ENCODE results near the gene ARHGAP28. TPM values are rescaled to one million over a fixed set of nuclear protein-coding genes. Genes with fewer than 3 reads are reported as not detected.

Gene ARHGAP28
- total RNA-seq, 4 donors from 2014 or later: 1.0 to 39.0 (median 8.7) TPM

DNA sequence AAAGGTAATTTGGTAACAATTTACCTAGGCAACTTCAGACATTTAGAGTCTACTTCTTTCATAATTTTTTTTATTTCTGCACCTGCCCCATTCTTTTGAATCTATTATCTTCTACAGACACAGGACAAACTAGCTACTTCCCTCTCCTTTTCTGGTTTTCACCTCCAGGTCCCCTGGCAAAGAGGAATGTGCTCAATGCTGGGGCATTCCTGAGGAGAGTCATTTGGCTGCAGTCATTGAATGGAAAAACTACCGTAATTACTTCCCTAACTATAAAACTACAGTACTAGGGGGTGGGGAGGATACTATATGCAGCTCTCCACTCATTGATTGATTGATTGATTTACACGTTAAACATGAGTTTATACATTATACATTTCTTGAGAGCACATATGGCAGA is 11.2 kb upstream of the ARHGAP28 start:
- no peaks in the 10 kb centered on the region for H3K36me3 ChIP-seq
- no peaks in the 10 kb centered on the region for H3K9me3 ChIP-seq
- DNase-seq: no peak
- H3K27ac ChIP-seq: no peak overlapping the region
- H3K4me1 ChIP-seq: no peaks in the 10 kb centered on the region
- no peaks in the 10 kb centered on the region for H3K27me3 ChIP-seq
- no peak for TF ChIP-seq POLR2A (IDR thresholded peaks at IDR 0.05)
- TF ChIP-seq, protein P1, sequence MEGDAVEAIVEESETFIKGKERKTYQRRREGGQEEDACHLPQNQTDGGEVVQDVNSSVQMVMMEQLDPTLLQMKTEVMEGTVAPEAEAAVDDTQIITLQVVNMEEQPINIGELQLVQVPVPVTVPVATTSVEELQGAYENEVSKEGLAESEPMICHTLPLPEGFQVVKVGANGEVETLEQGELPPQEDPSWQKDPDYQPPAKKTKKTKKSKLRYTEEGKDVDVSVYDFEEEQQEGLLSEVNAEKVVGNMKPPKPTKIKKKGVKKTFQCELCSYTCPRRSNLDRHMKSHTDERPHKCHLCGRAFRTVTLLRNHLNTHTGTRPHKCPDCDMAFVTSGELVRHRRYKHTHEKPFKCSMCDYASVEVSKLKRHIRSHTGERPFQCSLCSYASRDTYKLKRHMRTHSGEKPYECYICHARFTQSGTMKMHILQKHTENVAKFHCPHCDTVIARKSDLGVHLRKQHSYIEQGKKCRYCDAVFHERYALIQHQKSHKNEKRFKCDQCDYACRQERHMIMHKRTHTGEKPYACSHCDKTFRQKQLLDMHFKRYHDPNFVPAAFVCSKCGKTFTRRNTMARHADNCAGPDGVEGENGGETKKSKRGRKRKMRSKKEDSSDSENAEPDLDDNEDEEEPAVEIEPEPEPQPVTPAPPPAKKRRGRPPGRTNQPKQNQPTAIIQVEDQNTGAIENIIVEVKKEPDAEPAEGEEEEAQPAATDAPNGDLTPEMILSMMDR (IDR thresholded peaks at IDR 0.05): no peak
- intact Hi-C loops (cut with DNase I; ENCODE audit: low total_unique reads): no loop called here
- no peak overlapping the region for H3K4me3 ChIP-seq

DNA sequence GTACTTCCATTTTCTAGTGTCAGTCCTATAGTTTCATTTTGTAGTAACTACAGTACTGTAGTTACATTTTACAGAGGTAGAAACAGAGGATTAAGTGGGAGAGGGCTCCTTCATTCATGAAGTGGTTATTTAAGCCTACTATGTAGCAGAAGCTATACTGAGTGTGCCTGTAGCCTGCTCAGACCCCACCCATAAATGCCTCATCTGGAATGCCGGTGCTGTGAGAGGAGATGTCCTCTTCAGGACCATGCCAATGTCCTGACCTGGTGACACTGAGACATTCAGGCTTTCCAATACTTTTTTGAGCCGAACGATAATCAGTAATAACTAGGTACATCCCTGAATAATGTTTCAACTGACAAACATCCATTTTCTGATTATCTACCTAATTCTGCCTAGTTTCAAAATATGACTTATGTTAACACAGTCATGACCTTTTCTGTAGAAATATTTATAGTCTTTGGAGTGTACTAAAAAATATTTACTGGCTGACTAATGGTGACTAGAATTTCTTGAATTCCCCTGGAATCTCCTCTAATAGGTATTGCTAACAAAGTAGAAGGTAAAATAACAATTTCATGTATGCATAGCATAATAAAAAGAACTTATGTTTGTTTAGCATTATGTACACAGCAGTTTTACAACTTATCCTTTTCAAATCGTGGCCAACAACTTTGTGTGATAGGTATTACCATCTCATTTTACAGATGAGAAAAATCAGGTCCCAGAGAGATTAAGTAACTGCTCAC is 10.2 kb upstream of the ARHGAP28 start:
- no peak for TF ChIP-seq POLR2A (IDR thresholded peaks at IDR 0.05)
- DNase-seq: no peak
- Histone ChIP-seq H3K4me3 (no peak overlapping the region), H3K36me3 (no peaks in the 10 kb centered on the region), H3K4me1 (no peaks in the 10 kb centered on the region), H3K9me3 (no peaks in the 10 kb centered on the region), H3K27ac (no peak overlapping the region), H3K27me3 (no peaks in the 10 kb centered on the region)
- intact Hi-C loops (cut with DNase I; ENCODE audit: low total_unique reads): no loop called here

DNA sequence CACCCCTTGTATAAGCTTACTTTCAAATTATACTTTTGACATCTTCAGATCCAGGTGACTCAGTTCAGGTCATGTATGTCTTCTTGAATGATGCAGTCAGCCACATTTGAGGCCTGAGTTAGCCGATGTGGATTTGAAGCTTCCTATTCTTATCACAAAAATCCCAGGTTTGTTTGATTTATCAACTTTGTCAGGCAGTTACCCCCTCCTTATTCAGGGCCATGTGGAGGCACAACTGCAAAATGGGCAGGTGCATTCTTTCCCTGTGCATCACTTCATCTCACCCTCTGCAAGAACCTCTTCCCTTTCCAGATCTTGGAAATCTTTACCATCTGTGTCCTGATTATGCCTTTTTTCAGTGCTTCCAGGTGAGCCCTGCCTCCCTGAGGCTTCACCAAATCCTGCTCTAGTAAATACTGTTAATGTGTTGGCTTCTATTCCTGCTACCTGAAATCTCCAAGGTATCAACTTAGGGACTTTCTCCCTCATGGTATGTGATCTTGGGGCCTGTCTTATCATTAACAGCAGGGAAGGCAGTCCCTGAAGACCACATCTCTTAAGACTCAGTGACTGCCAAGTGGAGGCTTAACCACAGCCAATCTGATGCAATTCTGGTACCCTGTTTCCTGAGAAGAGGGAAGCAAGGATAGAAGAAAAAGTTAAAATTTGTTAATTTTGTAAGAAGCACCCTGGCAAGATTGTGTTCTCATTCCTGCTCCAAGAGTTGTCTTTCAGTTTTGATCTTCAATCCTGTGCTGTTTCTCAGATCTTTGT is 9.4 kb upstream of the ARHGAP28 start:
- no peaks in the 10 kb centered on the region for H3K27me3 ChIP-seq
- H3K4me1 ChIP-seq: no peaks in the 10 kb centered on the region
- H3K36me3 ChIP-seq: no peaks in the 10 kb centered on the region
- intact Hi-C loops (cut with DNase I; ENCODE audit: low total_unique reads): no loop called here
- no peak overlapping the region for H3K4me3 ChIP-seq
- DNase-seq: no peak
- no peak for TF ChIP-seq POLR2A (IDR thresholded peaks at IDR 0.05)
- TF ChIP-seq, protein P1 (IDR thresholded peaks at IDR 0.05): no peak
- H3K27ac ChIP-seq: no peak overlapping the region
- H3K9me3 ChIP-seq: no peaks in the 10 kb centered on the region

DNA sequence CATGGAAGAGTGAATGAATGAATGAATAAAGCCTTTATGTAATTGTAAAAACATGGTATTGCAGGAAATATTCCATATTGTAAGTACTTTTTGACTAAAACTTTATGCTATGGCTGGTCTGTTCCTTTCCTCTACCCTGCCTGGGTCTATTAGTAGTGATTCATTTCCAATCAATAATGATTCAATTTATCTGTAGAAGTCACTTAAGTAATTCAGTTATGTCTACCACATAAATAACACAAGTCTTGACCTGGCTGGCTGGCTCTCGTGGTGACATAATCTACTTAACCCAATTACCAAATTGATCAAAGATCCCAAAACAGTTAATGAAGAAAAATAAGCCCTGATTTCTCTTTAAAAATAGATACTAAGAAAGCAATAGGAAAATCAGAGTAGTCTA is 7.8 kb upstream of the ARHGAP28 start:
- no peak for DNase-seq
- Histone ChIP-seq H3K27ac (no peak overlapping the region), H3K27me3 (no peaks in the 10 kb centered on the region), H3K36me3 (no peaks in the 10 kb centered on the region), H3K4me3 (no peak overlapping the region), H3K9me3 (no peaks in the 10 kb centered on the region), H3K4me1 (no peaks in the 10 kb centered on the region)
- intact Hi-C loops (cut with DNase I; ENCODE audit: low total_unique reads): no loop called here
- TF ChIP-seq POLR2A (IDR thresholded peaks at IDR 0.05): no peak
- TF ChIP-seq, protein P1 (IDR thresholded peaks at IDR 0.05): no peak

DNA sequence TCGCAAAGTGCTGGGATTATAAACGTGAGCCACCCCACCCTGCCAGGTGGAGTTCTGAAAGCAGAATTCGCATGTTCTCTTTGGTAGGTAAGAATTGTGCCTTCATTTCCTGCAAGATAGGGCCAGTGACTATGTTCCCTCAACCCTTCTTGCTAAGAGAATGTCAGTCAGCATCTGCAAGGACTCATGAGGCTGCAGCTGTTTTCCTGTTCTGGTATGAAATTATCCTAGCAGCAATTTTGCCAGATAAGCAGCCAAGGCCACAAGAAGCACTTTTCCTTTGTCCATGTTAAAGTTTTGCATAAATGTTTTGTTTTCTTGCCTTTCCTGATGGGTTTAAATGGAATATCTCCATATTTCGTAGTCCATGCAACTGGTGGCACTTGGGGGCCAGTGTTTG is 6.8 kb upstream of the ARHGAP28 start:
- no peak for DNase-seq
- Histone ChIP-seq H3K27me3 (no peaks in the 10 kb centered on the region), H3K4me3 (no peak overlapping the region), H3K4me1 (no peaks in the 10 kb centered on the region), H3K9me3 (no peaks in the 10 kb centered on the region), H3K27ac (no peak overlapping the region), H3K36me3 (no peaks in the 10 kb centered on the region)
- intact Hi-C loops (cut with DNase I; ENCODE audit: low total_unique reads): no loop called here
- TF ChIP-seq POLR2A (IDR thresholded peaks at IDR 0.05): no peak
- TF ChIP-seq, protein P1 (IDR thresholded peaks at IDR 0.05): no peak
